GM20000 (cell line): Measurements from ENCODE around the gene PRR7.

Source experiments
- DNase-seq: peaks from one replicate; pipeline ENCODE4 v3.0.0; 2012; ENCODE audit warnings: low spot score
- CTCF ChIP-seq: IDR thresholded peaks from 2 replicates; pipeline ENCODE4 v1.5.1; 2012; ENCODE audit warnings: mild to moderate bottlenecking, control low read depth; ENCODE audit errors: extremely low read depth, missing control alignments

PRR7 gene

GRCh38 chr5:177470759-177471536 lies 24.3 kb downstream of the PRR7 start:
- no peak for DNase-seq
- TF ChIP-seq CTCF, result no peak

GRCh38 chr5:177471610-177472356 lies 25.2 kb downstream of the PRR7 start:
- no peak for DNase-seq

GRCh38 chr5:177472460-177473442 lies 26.1 kb downstream of the PRR7 start:
- no peak for TF ChIP-seq CTCF
- peak; percentile 94 for DNase-seq

More at GRCh38 chr5:177471610-177472356, 25.2 kb downstream of the PRR7 start:
- TF ChIP-seq CTCF, result no peak

GRCh38 chr5:177473443-177474001 lies 26.9 kb downstream of the PRR7 start, which contains the start of gene DBN1:
Gene DBN1 (minus strand): TSS chr5:177473634. CDS start chr5:177473521, 113 bp downstream.
- no peak for TF ChIP-seq CTCF
- DNase-seq, result peak; percentile 95

- no peak for TF ChIP-seq CTCF
- DNase-seq, result no peak
These were observed 27.4 kb downstream of the PRR7 start for GRCh38 chr5:177474002-177474476.

GRCh38 chr5:177474846-177475562 lies 28.4 kb downstream of the PRR7 start:
- no peak for TF ChIP-seq CTCF
- no peak for DNase-seq
